ENCODE results near the gene GALNT9. TPM values are rescaled to one million over a fixed set of nuclear protein-coding genes. Genes with fewer than 3 reads are reported as not detected.

GALNT9 gene
- total RNA-seq, 1 donor from 2014 or later, result not detected

DNA sequence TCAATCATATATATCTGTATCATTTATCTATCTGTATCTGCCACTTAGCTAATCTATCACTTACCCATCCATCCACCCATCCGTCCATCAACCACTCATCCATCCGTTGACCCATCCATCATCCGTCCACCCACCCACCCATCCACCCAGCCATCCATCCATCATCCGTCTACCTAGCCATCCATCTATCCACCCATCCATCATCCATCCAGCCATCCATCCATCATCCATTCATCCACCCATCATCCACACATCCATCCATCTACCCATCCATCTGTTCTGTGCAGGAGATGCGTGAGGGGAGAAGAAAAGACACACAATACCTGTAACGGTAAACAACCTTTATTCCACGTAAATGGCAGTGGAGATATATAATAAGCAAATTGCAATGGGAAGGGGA lies 165.0 kb downstream of the GALNT9 start:
- ATAC-seq (no peak), DNase-seq (ENCODE audit: low spot score) (no peak)
- intact Hi-C loops (cut with DNase I), result no loop called here

DNA sequence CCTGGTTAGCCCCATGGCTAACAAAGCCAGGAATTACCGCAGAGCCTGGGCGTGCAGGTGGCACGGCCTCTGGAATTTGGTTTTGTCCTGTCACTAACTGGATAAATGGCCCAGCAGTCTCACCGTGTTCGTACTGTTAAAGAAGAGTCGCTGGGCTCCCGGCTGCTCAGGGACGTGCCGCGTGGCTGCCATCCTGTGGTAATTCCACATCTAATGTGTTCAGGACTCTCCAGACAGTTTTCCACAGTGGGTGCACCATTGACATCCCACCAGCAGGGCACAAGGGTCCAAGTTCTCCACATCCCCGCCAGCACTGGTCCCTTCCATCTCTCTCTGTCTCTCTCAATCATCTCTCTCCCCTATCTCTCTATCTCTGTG lies 165.5 kb downstream of the GALNT9 start:
- ATAC-seq (no peak), DNase-seq (ENCODE audit: low spot score) (no peak)
- intact Hi-C loops (cut with DNase I), result no loop called here

DNA sequence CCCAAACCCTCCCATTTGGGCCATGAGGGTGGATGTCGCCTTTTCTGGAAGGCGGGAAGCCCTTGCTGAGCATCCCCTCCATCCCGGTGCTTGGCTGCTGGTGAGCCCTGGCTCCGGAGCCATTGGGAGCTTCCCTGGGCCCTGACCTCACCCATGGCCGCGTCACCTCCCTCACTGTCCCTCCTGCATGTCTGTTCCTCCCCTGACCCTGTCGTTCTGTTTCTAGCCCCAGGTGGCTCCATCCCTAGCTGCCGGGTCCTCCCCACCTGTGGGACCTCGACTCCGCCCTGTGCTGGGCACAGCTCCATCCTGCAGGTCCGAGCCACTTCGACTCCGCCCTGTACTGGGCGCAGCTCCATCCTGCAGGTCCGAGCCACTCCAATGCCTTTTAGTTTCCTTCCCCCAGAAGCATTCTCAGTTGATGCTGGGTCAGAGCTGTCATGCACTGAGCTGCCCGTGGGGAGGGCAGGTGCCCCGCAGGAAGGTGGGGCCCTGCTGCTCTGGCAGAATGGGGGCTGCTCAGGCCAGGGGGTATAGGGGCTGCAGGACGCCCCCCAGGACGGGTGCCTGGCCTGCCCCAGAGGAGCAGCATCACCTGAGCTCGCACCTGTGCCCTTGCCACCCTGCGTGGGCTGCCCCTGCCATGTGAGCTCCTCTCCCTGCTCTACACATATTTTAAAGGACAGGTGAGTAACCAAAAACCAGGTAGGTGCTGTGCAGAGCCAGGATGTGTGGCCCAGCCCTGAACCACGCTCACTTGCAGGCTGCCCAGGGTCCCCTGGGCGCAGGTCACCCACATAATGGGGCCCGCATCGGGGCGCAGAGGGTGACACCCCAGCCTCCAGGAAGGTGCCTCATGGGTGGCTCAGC lies 166.1 kb downstream of the GALNT9 start:
- intact Hi-C loops (cut with DNase I), result no loop called here
- peak; percentile 34 for ATAC-seq
- DNase-seq (ENCODE audit: low spot score), result no peak

DNA sequence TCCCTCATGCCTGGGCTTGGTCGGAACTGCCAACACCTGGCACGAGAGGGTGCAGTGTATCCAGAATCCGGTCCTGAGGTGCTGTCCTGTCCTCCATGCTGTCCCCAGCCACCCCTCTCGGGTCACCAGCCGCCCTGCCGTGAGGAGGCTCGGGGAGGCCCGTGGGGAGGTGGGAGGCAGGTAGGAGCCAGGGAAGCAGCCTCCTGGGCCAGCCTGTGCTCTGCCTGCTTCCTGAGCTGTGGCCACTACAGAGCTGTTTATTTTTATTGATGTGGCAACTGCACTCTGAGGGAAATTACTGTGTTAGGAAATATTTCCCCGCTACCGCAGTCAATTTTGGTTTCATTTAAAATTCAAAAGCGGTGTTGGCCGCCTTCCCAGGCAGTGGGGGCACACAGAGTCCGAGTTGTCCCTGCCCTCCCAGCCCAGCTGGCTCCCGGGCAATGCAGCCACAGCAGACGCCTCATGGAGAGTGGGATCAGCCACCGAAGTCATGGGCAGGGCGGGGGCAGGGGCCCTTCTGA lies 166.8 kb downstream of the GALNT9 start:
- intact Hi-C loops (cut with DNase I), result no loop called here
- DNase-seq (ENCODE audit: low spot score), result no peak

DNA sequence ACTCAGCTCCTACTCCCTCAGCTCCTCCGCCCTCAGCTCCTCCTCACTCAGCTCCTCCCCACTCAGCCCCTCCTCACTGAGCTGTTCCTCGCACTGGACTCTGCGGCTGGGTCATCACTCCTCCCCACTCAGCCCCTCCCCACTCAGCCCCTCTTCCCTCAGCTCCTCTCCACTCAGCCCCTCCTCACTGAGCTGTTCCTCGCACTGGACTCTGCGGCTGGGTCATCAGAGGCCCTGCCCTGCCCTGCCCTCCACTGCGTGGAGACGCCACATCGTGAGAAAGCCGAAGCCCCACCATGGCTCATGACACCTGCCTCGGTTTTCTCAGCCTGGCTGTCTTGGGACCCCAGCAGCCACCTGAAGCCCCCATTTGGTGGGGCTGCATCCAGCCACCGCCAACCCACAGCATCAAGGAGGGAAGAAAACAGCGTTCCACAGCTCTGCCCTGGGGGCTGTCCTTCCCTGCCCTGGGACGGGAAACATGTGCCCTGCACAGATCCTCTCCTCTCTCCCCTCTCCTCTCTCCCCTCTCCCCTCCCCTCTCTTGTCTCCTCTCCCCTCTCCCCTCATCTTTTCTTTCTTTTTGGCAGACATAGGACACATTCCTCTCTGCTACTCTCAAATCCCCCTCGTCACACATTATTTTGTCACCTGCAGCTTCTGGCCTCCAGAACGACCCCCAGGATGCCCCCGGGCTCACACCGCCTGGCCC lies 167.4 kb downstream of the GALNT9 start:
- DNase-seq (ENCODE audit: low spot score) (no peak), ATAC-seq (peak; percentile 22)
- intact Hi-C loops (cut with DNase I), result no loop called here

More for the DNA sequence above, 166.8 kb downstream of the GALNT9 start:
- ATAC-seq, result peak; percentile 74

DNA sequence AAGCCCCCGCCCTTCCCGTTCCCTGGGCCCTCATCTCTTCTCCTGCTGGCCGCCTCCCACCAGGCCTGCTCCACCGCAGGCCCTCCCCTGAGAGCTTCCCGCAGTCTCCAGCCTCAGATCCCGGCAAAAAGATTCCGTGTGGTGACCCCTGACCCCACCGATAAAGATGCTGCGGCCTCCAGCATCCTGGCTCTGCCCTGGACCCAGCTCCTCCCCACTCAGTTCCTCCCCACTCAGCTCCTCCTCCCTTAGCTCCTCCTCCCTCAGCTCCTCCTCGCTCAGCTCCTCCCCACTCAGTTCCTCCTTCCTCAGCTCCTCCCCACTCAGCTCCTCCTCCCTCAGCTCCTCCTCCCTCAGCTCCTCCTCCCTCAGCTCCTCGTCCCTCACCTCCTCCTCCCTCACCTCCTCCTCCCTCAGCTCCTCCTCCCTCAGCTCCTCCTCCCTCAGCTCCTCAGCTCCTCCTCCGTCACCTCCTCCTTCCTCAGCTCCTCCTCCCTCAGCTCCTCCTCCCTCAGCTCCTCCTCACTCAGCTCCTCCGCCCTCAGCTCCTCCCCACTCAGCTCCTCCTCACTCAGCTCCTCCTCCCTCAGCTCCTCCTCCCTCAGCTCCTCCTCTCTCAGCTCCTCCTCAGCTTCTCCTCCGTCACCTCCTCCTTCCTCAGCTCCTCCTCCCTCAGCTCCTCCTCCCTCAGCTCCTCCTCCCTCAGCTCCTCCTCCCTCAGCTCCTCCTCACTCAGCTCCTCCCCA lies 168.2 kb downstream of the GALNT9 start:
- ATAC-seq (no peak), DNase-seq (ENCODE audit: low spot score) (no peak)
- intact Hi-C loops (cut with DNase I), result no loop called here

DNA sequence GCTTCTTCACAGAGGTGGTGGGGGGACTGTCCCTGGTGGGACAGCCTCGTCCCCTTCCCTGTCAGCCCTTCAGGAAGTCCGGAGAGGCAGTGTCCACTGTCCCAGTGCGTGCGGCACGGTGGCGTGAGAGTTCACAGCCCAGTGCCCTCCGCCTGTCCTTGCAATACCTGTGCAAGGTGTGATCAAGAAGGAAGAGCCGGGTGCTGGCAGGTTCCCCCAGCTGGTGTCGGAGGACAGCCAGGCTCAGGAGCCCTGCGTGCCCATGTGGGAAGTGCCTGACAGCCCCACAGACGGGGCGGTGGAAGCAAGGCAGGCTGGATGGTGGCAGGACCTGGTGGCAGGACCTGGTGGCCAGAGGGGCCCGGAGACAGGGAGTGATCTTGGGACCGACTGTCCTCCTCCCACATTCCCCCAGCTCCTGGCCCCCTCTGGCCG lies 168.8 kb downstream of the GALNT9 start:
- intact Hi-C loops (cut with DNase I), result no loop called here
- ATAC-seq (no peak), DNase-seq (ENCODE audit: low spot score) (no peak)

DNA sequence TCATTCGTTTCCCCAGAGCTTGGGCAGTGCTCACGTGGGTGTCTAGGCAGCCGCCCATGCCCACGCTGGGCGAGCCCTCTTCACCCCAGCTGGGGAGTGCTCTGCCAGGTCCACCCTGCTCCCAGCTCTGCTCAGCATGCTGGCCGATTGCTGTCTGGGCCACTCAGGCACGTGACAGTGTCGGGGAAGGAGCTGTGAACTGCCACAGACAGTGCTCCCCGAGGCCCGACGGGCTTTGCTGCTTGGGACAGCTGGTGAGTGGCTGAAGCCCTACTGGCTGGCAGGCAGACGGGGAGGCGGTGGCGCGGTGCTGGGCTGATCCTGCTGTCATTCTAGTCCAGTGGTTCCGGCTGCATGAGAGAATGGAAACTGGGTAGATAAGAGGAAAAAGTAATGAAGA lies 169.4 kb downstream of the GALNT9 start:
- intact Hi-C loops (cut with DNase I), result no loop called here
- no peak for ATAC-seq
- DNase-seq (ENCODE audit: low spot score), result no peak

DNA sequence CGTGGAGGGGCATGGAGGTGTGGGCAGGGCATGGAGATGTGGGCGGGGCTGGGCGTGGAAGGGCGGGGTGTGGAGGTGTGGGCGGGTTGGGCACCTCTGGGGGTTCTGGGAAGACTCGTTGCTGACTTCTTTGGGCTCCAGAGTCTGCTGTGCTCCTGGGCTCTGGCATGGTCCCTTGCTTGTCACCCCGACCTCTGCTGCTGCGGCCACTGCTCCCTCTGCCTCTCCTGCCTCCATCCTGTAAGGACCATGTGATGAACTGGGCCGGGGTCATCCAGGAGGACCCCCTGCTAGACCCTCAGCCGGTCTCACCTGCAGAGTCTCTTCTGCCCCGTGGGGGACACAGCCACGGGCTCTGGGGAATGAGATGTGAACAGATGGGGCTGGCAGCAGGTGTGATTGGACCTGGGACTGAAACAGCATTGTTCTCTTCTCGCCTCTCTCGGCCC lies 169.8 kb downstream of the GALNT9 start:
- ATAC-seq (no peak), DNase-seq (ENCODE audit: low spot score) (no peak)
- intact Hi-C loops (cut with DNase I), result loop anchor here (10.0 kb wide), 1 partner anchor 445 kb away; no protein-coding TSS in a partner anchor

DNA sequence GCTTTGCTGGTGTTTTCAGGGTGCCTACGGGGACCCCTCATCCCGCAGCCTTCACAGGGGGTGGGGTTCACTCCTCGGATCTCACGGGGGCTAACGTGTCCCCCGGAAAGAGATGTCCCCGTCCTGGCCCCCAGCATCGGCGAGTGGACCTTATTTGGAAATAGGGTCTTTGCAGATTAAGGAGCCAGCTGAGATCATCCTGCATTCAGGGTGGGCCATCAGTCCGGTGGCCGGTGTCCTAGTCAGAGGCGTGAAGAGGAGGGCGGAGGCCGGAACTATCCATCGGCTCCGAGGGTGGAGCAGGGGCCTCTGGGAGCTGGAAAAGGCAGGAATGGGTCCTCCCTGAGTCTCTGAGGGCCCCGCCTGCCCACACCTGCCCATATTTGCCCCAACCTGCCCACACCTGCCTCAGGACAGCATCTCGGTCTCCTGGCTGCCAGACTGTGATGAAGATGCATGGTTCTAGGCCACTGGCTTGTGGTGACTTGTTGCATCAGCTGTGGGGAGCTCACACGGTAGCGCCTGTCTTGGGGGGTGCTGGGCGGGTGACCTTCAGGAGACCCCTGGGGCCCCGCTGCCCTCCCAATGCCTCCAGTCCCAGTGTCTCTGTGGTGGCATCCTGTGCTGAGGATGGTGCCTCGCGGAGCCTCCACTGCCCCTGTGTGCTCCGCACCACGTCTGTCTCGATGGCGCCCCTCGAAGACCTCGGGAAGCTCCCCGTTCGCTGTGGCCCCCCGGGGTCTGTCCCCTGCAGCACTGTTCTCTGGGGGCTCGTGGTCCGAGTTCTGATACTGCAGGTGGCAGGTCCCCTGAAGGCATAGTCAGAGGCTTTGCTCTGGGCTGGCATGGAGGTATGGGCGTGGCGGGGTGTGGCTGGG lies 170.5 kb downstream of the GALNT9 start:
- ATAC-seq (no peak), DNase-seq (ENCODE audit: low spot score) (no peak)
- intact Hi-C loops (cut with DNase I), result loop anchor here (10.0 kb wide), 1 partner anchor 446 kb away; no protein-coding TSS in a partner anchor

DNA sequence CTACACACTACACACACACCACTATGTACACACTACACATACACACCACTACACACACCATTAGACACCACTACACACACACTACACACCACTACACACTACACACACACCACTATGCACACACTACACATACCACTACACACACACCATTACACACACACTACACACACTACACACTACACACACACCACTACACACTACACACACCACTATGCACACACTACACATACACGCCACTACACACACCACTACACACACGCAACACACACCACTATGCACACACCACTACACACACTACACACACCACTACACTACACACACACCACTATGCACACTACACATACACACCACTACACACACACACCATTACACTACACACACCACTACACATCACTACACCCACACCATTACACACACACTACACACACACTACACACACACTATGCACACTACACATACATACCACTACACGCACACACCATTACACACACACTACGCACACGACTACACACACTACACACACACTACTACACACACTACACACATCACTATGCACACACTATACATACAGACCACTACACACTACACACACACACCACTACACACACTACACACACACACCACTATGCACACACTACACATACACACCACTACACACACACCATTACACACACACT lies 171.5 kb downstream of the GALNT9 start:
- ATAC-seq (no peak), DNase-seq (ENCODE audit: low spot score) (no peak)
- intact Hi-C loops (cut with DNase I), result loop anchor here (10.0 kb wide), 1 partner anchor 447 kb away; no protein-coding TSS in a partner anchor

DNA sequence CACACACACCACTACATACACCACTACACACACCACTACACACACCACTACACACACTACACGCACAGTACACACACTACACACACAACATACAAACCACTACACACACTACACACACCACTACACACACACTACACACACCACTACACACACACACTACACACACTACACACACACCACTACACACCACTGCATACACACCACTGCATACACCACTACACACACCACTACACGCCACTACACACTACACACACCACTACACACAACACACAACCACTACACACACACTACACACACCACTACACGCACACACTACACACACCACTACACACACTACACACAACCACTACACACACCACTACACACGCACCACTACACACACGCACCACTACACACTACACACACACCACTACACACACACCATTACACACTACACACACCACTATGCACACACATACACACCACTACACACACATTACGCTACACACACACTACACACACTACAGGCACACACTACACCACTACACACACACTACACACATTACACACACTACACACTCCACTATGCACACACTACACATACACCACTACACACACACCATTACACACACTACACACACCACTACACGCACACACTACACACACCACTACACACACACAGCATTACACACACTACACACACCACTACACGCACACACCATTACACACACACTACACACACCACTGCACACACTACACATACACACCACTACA lies 172.6 kb downstream of the GALNT9 start:
- DNase-seq (ENCODE audit: low spot score) (no peak), ATAC-seq (no peak)
- intact Hi-C loops (cut with DNase I), result loop anchor here (10.0 kb wide), 1 partner anchor 448 kb away; no protein-coding TSS in a partner anchor

DNA sequence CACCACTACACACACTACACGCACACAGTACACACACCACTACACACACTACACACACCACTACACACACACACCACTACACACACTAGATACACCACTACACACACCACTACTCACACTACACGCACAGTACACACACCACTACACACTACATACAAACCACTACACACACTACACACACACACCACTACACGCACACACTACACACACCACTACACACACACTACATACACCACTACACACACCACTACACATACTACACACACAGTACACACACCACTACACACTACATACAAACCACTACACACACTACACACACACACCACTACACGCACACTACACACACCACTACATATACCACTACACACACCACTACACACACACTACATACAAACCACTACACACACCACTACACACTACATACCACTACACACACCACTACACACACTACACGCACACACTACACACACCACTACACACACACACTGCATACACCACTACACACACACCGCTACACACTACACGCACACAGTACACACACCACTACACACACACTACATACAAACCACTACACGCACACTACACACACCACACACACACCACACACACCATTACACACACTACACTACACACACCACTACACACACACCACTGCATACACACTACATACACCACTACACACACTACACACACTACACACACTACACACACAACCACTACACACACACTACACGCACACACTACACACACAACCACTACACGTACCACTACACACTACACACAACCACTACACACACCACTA lies 173.4 kb downstream of the GALNT9 start:
- no peak for ATAC-seq
- intact Hi-C loops (cut with DNase I), result loop anchor here (10.0 kb wide), 1 partner anchor 449 kb away; no protein-coding TSS in a partner anchor
- no peak for DNase-seq (ENCODE audit: low spot score)

DNA sequence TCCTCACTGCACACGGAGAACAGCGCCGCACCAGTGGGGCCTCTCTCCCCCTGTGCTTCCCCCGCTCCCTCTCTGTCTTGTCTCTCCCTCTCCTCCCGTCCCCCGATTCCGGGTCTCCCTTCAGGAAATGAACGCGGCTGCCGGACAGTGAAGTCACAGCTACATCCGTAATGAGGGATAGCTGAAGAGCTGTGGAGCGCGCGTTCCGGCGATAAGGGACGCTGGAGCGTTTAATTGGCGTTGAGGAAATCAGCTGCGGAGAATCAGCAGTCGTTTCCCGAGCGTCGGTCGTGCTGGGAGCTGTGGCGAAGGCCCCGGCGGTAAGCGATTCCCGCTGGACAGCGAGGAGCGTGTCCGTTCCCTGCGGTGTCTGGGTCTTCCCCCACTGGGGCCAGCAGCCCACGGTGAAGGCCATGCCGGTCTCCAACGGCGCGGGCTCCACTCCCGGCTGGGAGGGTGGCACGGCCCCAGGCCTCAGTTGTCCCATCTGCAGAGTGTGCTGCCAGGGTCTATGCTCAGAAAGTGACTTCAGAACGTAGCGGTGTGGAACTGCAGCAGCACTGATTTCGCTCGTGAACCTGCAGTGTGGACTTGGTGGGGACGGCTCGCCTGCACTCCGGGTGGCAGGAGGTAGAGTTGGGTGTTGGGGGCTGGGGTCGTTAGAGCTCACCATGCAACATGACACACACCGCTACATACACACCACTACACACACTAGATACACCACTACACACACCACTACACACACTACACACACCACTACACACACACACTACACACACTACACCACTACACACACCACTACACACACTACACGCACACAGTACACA lies 174.2 kb downstream of the GALNT9 start:
- intact Hi-C loops (cut with DNase I), result loop anchor here (10.0 kb wide), 1 partner anchor 450 kb away; no protein-coding TSS in a partner anchor
- DNase-seq (ENCODE audit: low spot score), result no peak
- no peak for ATAC-seq

DNA sequence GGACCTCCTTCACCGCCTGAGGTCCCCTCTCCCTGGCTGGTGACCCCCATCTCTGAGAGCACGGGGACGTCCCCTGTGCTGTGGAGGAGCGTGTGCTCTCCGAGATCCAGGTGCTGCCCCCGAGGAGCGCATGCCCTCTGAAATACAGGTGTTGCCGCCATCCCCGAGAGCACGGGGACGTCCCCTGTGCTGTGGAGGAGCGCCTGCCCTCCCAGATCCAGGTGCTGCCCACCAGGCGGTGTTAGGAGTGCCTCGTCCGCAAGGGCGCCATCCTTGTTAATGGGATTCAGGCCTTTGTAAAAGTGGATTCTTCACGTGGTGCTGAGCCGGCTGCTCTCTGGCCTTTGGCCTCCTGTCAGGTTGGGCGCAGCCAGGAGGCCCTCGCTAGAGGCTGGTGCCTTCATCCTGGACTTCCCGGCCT lies 175.0 kb downstream of the GALNT9 start:
- no peak for DNase-seq (ENCODE audit: low spot score)
- ATAC-seq, result peak; percentile 14
- intact Hi-C loops (cut with DNase I), result loop anchor here (10.0 kb wide), 1 partner anchor 450 kb away; no protein-coding TSS in a partner anchor

All from sciatic nerve (tissue), 2 donors.